GM19035 (cell line): Measurements from ENCODE around the gene KTN1.

Experiments
- ATAC-seq: cut with Tn5 transposase; IDR thresholded peaks from one replicate; pipeline ENCODE4 v1.9.1; 2021; ENCODE audit not compliant: unreplicated experiment

Gene KTN1

DNA sequence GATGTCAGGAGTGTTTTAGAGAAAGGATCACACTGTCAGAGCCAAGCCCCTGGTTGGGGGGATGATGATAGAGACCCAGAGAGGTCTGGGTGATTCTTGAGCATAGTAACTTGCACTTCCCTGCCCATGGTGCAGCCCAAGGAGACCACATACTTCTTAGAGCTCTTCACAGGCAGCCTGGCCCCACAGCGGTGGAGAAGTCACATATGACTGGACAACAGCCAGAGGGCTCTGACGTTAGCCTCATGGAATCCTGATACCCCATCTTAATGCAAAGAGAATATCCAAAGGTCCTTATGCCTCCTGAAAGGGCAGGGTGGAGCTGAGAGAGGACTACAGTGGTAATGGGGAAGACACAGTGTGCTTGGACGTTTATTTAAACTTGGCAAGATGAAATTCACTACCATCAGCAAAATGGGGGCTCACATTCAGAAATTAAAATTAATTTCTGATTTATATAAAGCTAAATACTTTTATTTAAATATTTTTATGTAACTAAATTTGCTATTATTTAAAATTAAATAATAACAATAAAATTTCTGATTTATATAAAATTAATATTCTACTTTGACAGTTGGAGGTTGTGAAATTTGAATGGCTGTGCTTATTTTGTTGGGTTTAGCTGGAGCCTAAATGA lies 131.3 kb downstream of the KTN1 start:
- no peak for ATAC-seq

- no peak for ATAC-seq
These were observed 132.5 kb downstream of the KTN1 start for GRCh38 chr14:55712491-55712890.

DNA sequence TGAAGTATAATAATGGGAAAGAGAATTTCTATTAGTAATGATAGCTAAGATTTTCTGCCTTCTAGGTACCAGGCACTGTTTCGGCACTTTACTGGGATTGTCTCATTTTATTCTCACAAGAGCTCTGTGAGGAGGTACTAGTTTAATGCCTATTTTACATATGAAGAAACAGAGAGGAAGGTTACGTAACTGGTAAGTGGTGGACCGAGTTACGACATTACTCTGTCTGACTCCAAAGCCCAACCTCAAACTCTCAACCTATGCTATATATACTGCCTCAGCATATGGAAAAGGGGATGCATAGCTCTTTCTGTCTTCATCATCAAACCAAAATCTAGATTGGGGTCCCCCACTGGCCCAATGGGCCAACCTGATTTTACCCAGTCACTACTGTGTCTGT lies 133.5 kb downstream of the KTN1 start:
- ATAC-seq, result no peak

GRCh38 chr14:55715889-55716288 lies 135.9 kb downstream of the KTN1 start:
- ATAC-seq, result no peak

GRCh38 chr14:55717621-55718020 lies 137.6 kb downstream of the KTN1 start:
- ATAC-seq, result no peak

GRCh38 chr14:55718551-55718950 lies 138.5 kb downstream of the KTN1 start:
- ATAC-seq, result no peak

DNA sequence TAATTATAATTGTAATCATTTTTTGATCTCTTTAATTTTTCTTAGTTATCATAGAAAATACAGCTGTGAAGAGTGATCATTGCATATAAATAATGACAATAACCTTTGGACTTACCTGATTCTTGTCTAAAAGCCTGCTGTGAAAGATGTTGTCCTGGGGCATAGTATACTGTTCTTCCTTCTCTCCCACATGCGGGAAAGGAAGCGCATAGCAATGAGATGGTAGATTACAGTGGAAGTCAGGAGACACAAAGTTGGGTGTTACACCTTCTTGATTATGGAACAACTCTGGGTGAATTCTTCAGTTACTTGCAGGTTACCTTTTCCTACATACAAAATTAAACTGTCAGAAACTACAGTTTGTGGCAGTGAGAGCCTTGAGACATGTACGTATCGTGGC lies 140.8 kb downstream of the KTN1 start:
- no peak for ATAC-seq

- no peak for ATAC-seq
These were observed 141.3 kb downstream of the KTN1 start for GRCh38 chr14:55721353-55721752.

GRCh38 chr14:55722054-55722453 lies 142.0 kb downstream of the KTN1 start:
- no peak for ATAC-seq

DNA sequence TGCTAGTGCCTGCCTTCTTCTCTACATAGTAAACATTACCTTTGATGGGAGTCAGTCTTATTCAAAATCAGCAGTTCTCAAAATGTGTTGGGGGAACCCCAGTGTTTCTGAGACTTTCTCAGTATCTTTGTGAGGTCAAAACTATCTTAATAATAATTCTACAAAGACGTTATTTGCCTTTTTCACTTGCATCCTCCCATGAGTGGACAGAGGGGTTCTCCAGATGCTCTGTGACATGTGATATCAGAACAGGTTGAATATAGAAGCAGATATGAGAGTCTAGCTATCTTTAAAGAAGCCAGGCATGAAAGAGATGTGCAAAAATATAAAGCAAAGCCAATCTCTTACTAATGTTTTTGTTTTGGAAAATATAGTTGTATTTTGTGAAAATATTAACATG lies 144.7 kb downstream of the KTN1 start:
- ATAC-seq, result no peak

DNA sequence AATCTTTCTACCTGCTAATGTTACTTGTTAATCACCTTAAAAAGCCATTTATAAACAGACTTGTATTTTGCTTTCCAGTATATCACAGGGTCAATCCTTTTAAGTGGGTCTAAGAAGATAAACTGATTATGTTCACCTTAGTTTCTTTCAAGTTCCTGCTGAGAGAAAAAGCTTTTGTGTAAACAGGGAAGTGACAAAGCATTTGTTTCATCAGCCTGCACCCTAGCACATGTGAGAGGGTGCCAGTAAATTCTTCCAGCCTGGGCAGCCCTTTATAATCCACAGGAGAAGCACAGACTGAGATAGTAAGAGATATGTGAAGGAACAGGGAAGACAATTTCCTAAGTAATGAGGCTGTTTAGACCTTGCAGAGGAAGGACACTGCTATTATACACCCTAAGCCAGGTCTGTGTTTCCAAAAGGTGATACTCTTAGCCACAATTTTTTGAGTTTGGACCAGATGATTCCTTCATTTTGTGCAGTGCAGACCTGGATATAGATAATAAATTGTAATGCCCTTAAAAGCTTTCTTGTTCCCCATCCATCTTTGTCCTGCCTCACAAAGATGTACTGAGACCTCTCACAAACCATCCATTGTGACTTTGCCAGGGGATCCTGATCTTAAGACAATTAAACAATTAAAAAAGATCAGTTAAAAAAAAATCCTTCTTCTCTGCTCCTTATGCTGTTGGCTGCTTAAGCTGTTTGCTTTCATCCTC lies 150.7 kb downstream of the KTN1 start:
- no peak for ATAC-seq

- no peak for ATAC-seq
These were observed 151.4 kb downstream of the KTN1 start for GRCh38 chr14:55731311-55731872.

- ATAC-seq, result no peak
These were observed 152.0 kb downstream of the KTN1 start for GRCh38 chr14:55731881-55732498.

DNA sequence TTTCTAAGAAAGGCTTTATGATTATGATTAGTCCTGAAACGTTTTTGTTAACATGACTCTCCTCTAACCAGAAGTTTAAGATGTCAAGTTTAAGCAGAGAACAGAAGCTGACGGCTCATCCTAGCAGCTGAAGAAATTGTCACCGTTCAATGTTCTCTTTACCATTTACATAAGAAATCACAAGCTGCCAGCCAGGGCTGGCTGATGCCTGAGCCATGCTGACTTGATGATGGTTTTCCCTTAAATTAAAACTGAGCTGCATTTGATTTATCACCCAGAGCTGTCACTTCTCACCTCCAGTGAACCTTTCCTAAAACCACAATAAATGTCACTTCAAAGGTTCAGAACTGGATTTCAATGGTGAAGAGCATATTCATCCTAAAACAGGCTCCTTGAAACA lies 153.6 kb downstream of the KTN1 start:
- no peak for ATAC-seq
